PC-9 (cell line): Measurements from ENCODE around the gene TUBA3E. TPM values are rescaled to one million over a fixed set of nuclear protein-coding genes. Genes with fewer than 3 reads are reported as not detected.
A peak's percentile ranks its signal among the peaks of the same experiment; 100 is the strongest.
"Not testable (repeated sequence)": the region's sequence is repeated elsewhere in the genome, so short reads cannot be mapped to it uniquely, and the experiment has no call there.

ENCODE experiments used
- BruUV-seq: library from RNA; stranded (reverse); fragments of 400-500 nt; replicated peaks from 2 replicates; lab custom pipeline; 2021; lab: Mats Ljungman, UMichigan
- CTCF ChIA-PET: fragments of 300-600 bp; sonication (Branson Sonifier 250); formaldehyde crosslinking; loops from one replicate; lab custom pipeline; 2022; ENCODE audit warnings: antibody characterized with exemption; lab: Charles Lee
- POLR2A ChIA-PET: fragments of 300-600 bp; sonication (Branson Sonifier 250); formaldehyde crosslinking; loops from one replicate; lab custom pipeline; 2022; ENCODE audit warnings: antibody characterized with exemption; ENCODE audit not compliant: unreplicated experiment; lab: Charles Lee
- DNase-seq, 2 experiments: peaks; one replicate each; pipeline versions ENCODE4 v3.0.0 to v3.0.0-alpha.2; 2015 to 2022; ENCODE audit warnings: mixed read lengths in 1 of 2
- H2AFZ ChIP-seq: fragments of 200-600 bp; sonication (generic); 2 replicates; pipeline ENCODE4 v1.8.1; 2017; ENCODE audit warnings: antibody characterized with exemption
- H3F3A ChIP-seq: fragments of 200-600 bp; sonication (generic); 2 replicates; pipeline ENCODE4 v1.8.1; 2017; ENCODE audit warnings: antibody characterized with exemption, mild to moderate bottlenecking, low read depth; ENCODE audit not compliant: insufficient read depth
- H3K27ac ChIP-seq: fragments of 200-600 bp; sonication (generic); 2 replicates; pipeline ENCODE4 v1.6.1; 2016; ENCODE audit warnings: mixed run types
- H3K27me3 ChIP-seq: fragments of 200-600 bp; sonication (generic); 2 replicates; pipeline ENCODE4 v1.6.1; 2016; ENCODE audit warnings: low read depth, mixed run types; ENCODE audit not compliant: insufficient read depth
- H3K36me3 ChIP-seq: fragments of 200-600 bp; sonication (generic); 2 replicates; pipeline ENCODE4 v1.6.1; 2016; ENCODE audit warnings: low read depth, mixed run types
- H3K4me1 ChIP-seq: fragments of 200-600 bp; sonication (generic); replicated peaks from 2 replicates; pipeline ENCODE4 v1.6.1; 2016; ENCODE audit warnings: mixed run types; ENCODE audit not compliant: insufficient read depth
- H3K4me2 ChIP-seq: fragments of 200-600 bp; sonication (generic); 2 replicates; pipeline ENCODE4 v1.6.1; 2017; ENCODE audit warnings: mixed run types
- H3K4me3 ChIP-seq: fragments of 200-600 bp; sonication (generic); 2 replicates; pipeline ENCODE4 v1.6.1; 2016; ENCODE audit warnings: mixed run types
- H3K79me2 ChIP-seq: fragments of 200-600 bp; sonication (generic); 2 replicates; pipeline ENCODE4 v1.6.1; 2017; ENCODE audit warnings: low read depth, mixed run types
- H3K9me2 ChIP-seq: fragments of 200-600 bp; sonication (generic); 2 replicates; pipeline ENCODE4 v1.8.1; 2017; ENCODE audit warnings: mild to moderate bottlenecking; ENCODE audit not compliant: insufficient read depth
- H3K9me3 ChIP-seq: fragments of 200-600 bp; sonication (generic); 2 replicates; pipeline ENCODE4 v1.8.1; 2016; ENCODE audit warnings: low read depth; ENCODE audit not compliant: insufficient read depth
- H4K20me1 ChIP-seq: fragments of 200-600 bp; sonication (generic); 2 replicates; pipeline ENCODE4 v1.8.1; 2017; ENCODE audit not compliant: insufficient read depth
- EZH2 ChIP-seq: fragments of 200-600 bp; sonication (generic); IDR thresholded peaks from 2 replicates; pipeline ENCODE4 v1.8.0; 2017; ENCODE audit warnings: antibody characterized with exemption, low read depth
- intact Hi-C: fragments of 100-400 bp; cut with micrococcal nuclease; formaldehyde crosslinking; loops from one replicate; pipeline ENCODE4 v1.10.0; 2022; ENCODE audit not compliant: unreplicated experiment
- total RNA-seq: library from RNA; stranded (reverse); gene quantifications from 2 replicates; pipeline ENCODE4 v1.2.3, GENCODE V29; 2021
- TF ChIP-seq, protein P1 (sequence below): fragments of 200-600 bp; sonication (generic); conservative IDR thresholded peaks from 2 replicates; pipeline ENCODE4 v1.6.1; 2017; ENCODE audit warnings: mixed run types, antibody characterized with exemption, mild to moderate bottlenecking, moderate library complexity

Gene TUBA3E
- total RNA-seq, 1 experiment from 2014 or later: not detected

DNA sequence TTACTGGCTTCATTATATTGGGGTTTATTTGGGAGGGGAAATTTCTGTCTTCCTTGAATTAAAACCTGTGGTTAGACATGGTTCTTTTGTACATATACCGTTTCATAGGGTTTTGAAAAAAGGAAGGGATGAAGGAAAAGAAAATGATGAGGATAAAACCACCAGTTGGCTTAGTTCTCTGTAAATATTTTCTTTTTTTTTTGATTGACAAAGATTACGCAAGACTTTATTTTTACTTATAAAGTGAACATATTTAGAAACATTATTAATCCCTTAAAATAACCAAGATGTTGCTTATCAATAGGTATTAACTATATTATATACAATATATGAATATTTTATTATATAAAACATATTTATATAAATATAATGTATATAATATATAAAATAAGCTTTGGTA is 45.1 kb upstream of the TUBA3E start:
- H2AFZ ChIP-seq: no peak overlapping the region

DNA sequence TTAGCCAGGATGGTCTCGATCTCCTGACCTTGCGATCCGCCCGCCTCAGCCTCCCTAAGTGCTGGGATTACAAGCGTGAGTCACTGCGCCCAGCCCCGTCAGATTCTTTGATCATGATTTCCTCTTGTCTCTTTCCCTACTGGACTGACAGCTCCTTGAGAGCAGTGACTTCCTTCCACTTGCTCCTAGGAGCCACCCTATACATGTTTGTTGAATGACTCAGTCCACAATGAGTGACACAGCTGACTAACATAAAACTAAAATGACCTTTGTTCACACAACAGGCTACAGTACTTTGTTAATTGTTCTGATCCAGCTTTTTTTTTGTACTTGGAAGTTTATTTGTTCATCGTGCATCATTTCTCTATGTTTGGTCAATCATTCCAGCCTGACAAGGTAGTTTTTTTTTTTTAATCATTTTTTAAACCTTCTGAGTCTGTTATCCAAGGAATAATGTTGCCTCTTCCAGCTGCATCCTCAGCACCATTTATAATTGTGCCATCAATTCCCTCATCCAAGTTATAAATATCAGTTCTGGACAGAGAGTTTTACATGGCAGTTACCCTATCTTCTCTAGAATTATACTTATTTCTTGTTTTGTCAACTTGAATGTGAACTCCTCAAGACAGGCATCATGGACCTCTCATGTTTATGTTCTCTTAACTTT is 42.9 kb upstream of the TUBA3E start:
- Histone ChIP-seq H3K27ac (peak overlapping the region; percentile 48), H2AFZ (no peak overlapping the region), H3K9me2 (no peaks in the 10 kb centered on the region), H3F3A (peaks cover 6% of the 10 kb centered on the region), H3K27me3 (no peaks in the 10 kb centered on the region), H3K4me3 (no peak overlapping the region), H3K9me3 (no peaks in the 10 kb centered on the region), H4K20me1 (no peaks in the 10 kb centered on the region), H3K4me1 (peaks cover 10% of the 10 kb centered on the region; the same call in 1 of the 2 replicates), H3K4me2 (no peak overlapping the region), H3K79me2 (no peaks in the 10 kb centered on the region), H3K36me3 (no peaks in the 10 kb centered on the region)
- intact Hi-C loops: loop anchor here (5.0 kb wide), 1 partner anchor 59 kb away; the partner anchor contains the start of genes MZT2B and SMPD4
- peak; percentile 74 to 97 for DNase-seq
- CTCF ChIA-PET: no interaction called here
- TF ChIP-seq EZH2: no peak
- TF ChIP-seq, protein P1, sequence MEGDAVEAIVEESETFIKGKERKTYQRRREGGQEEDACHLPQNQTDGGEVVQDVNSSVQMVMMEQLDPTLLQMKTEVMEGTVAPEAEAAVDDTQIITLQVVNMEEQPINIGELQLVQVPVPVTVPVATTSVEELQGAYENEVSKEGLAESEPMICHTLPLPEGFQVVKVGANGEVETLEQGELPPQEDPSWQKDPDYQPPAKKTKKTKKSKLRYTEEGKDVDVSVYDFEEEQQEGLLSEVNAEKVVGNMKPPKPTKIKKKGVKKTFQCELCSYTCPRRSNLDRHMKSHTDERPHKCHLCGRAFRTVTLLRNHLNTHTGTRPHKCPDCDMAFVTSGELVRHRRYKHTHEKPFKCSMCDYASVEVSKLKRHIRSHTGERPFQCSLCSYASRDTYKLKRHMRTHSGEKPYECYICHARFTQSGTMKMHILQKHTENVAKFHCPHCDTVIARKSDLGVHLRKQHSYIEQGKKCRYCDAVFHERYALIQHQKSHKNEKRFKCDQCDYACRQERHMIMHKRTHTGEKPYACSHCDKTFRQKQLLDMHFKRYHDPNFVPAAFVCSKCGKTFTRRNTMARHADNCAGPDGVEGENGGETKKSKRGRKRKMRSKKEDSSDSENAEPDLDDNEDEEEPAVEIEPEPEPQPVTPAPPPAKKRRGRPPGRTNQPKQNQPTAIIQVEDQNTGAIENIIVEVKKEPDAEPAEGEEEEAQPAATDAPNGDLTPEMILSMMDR: no peak
- no TSS peak for BruUV-seq
- POLR2A ChIA-PET: no interaction called here

More for the DNA sequence above, 45.1 kb upstream of the TUBA3E start:
- BruUV-seq: no TSS peak
- Histone ChIP-seq H3K4me2 (no peak overlapping the region), H3K27ac (no peak overlapping the region), H3F3A (peaks cover 6% of the 10 kb centered on the region), H3K36me3 (no peaks in the 10 kb centered on the region), H4K20me1 (no peaks in the 10 kb centered on the region), H3K4me3 (no peak overlapping the region), H3K9me2 (no peaks in the 10 kb centered on the region), H3K79me2 (no peaks in the 10 kb centered on the region), H3K27me3 (0 out of 2 replicates have a peak, but pooled peaks cover 2% of the 10 kb centered on the region), H3K9me3 (no peaks in the 10 kb centered on the region), H3K4me1 (peaks cover 10% of the 10 kb centered on the region; the same call in 1 of the 2 replicates)
- ChIA-PET POLR2A (no interaction called here), CTCF (interaction anchor here (1.0 kb wide), 1 partner anchor 9 kb away, joined by 3 read pairs; no protein-coding TSS in a partner anchor)
- intact Hi-C loops: loop anchor here (5.0 kb wide), 1 partner anchor 61 kb away; the partner anchor contains the start of genes MZT2B and SMPD4
- no peak for TF ChIP-seq EZH2
- TF ChIP-seq, protein P1: no peak
- no peak for DNase-seq

DNA sequence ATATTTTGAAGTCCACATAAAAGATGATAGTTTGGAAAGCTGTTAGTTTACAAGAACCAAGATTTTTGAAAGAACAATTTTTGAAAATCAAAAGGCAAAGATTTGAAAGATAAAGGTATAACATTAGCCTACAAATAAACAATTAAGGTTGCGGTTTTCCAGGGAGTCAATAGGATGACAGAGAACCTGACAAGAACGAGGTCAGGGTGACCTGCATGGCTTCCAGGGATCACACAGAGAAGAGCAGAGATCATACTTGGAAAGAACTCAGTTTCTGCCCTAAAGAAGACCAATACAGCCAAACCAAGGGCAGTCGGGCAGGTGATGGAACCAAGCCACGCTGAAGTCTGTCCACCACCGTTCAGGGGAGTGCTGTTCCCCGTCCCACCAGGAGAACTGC is 41.3 kb upstream of the TUBA3E start:
- H3K9me3 ChIP-seq, H3K4me3 ChIP-seq, H3K27me3 ChIP-seq, H2AFZ ChIP-seq, intact Hi-C loops, H4K20me1 ChIP-seq, H3K4me1 ChIP-seq, H3K36me3 ChIP-seq, BruUV-seq, CTCF ChIA-PET, H3K27ac ChIP-seq, H3F3A ChIP-seq, H3K79me2 ChIP-seq, H3K4me2 ChIP-seq, DNase-seq, POLR2A ChIA-PET, H3K9me2 ChIP-seq: not testable (repeated sequence)

DNA sequence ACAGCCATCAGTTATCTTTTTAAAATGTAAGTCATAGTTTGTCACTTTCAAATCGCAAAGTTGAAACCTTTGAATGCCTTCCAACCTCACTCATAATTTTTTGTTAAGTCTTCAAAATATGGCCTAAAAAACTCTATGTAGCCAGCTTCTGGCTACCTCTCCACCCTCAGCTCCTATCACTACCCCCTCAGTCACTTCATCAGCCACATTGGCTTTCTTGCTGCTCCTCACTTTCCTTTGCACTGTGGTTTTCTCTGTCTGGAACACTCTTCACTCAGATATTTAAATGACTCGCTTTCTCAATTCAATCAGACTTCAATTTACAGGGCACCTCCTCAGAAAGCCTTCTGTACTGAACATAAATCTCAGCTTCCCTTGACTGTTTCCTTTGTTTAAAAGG is 34.8 kb upstream of the TUBA3E start:
- H3K4me3 ChIP-seq, H3K36me3 ChIP-seq, intact Hi-C loops, H2AFZ ChIP-seq, H3K79me2 ChIP-seq, H3K9me2 ChIP-seq, DNase-seq, H3F3A ChIP-seq, CTCF ChIA-PET, H3K27ac ChIP-seq, H3K4me2 ChIP-seq, H3K9me3 ChIP-seq, H4K20me1 ChIP-seq, H3K4me1 ChIP-seq, BruUV-seq, POLR2A ChIA-PET: not testable (repeated sequence)
- H3K27me3 ChIP-seq: peaks cover 24% of the 10 kb centered on the region
